Ectodermal cell (in vitro differentiated cells): Measurements from ENCODE around the gene GMCL2.

ENCODE experiments used
- H3K27ac ChIP-seq: 2 replicates; pipeline ENCODE4 v1.7.0; 2013; ENCODE audit warnings: mild to moderate bottlenecking, low read depth, low read length; ENCODE audit not compliant: insufficient read depth, poor library complexity, severe bottlenecking
- H3K27me3 ChIP-seq: 2 replicates; pipeline ENCODE4 v1.7.0; 2013; ENCODE audit warnings: mild to moderate bottlenecking, low read length; ENCODE audit not compliant: insufficient read depth, control insufficient read depth, poor library complexity, severe bottlenecking
- H3K36me3 ChIP-seq: one replicate; pipeline ENCODE4 v1.7.0; 2013; ENCODE audit warnings: low read length; ENCODE audit not compliant: control insufficient read depth, insufficient read depth
- H3K4me1 ChIP-seq: one replicate; pipeline ENCODE4 v1.7.0; 2013; ENCODE audit warnings: low read length; ENCODE audit not compliant: control insufficient read depth, insufficient read depth
- H3K4me3 ChIP-seq: 2 replicates; pipeline ENCODE4 v1.7.0; 2013; ENCODE audit warnings: low read depth, low read length, control low read depth; ENCODE audit not compliant: insufficient read depth
- H3K9me3 ChIP-seq: 2 replicates; pipeline ENCODE4 v1.7.0; 2013; ENCODE audit warnings: mild to moderate bottlenecking, low read length, moderate library complexity; ENCODE audit not compliant: control insufficient read depth
- WGBS, 2 experiments: methylation state at CpG; one replicate each; pipeline ENCODE4 v1.1.7; 2013; ENCODE audit warnings: missing lambda C conversion rate in 2 of 2; 5-methylcytosine and 5-hydroxymethylcytosine counted together

Gene GMCL2

DNA sequence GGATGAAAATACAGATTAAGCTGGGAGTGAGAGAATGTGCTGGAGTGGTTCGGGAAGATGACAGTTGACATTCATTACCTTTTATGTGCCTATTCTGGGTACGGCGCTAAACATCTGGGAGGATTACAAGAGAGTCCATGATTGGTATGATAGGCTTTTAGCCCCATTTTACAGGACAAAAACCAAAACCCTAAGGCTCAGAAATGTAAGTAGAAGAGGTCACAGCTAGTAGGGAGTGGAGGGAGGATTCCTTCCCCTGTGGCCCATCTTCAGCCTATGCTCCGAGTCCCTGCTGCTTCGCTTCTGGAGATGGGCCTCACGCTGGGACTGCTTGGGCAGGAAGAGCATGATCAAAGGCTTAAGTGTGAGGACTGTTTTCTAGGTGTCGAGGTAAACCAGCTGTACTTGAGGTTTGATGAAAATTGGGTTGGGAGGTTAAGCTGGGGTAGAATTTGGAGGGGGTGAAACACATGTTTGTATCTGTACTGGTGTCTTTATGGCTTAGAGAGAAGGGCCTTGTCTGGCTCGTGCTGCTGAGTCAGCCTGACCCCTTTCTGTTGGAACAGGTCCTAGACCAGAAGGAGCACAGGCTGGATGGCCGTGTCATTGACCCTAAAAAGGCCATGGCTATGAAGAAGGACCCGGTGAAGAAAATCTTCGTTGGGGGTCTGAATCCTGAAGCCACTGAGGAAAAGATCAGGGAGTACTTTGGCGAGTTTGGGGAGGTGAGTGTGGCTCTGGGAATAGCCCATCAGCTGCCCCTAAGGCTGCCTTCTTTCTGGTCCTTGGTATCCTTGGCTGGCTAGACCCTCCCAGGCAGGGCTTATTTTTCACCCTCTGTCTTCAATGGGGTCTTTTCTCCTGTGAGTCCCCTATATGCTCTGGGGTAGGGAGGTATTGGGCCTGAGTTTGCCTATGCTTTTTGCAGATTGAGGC lies 19.3 kb upstream of the GMCL2 start:
- peaks cover 58% of the 10 kb centered on the region for H3K36me3 ChIP-seq
- peak overlapping the region; percentile 90 for H3K4me3 ChIP-seq
- no peaks in the 10 kb centered on the region for H3K9me3 ChIP-seq
- no peak overlapping the region for H3K27ac ChIP-seq
- peaks cover 10% of the 10 kb centered on the region for H3K27me3 ChIP-seq
- H3K4me1 ChIP-seq: peaks cover 14% of the 10 kb centered on the region
- WGBS, 2 experiments: 63 to 69% methylated on average over 12 of the region's 12 CpGs

DNA sequence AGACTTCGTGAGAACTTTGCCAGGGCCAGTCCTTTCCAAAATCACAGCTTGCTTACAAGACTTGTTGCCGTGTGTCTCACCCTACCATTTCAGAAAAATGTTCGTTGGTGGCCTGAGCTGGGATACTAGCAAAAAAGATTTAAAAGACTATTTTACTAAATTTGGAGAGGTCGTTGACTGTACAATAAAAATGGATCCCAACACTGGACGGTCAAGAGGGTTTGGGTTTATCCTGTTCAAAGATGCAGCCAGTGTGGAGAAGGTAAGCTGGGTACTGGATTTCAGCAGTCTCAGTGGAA lies 18.5 kb upstream of the GMCL2 start:
- peaks cover 52% of the 10 kb centered on the region for H3K36me3 ChIP-seq

DNA sequence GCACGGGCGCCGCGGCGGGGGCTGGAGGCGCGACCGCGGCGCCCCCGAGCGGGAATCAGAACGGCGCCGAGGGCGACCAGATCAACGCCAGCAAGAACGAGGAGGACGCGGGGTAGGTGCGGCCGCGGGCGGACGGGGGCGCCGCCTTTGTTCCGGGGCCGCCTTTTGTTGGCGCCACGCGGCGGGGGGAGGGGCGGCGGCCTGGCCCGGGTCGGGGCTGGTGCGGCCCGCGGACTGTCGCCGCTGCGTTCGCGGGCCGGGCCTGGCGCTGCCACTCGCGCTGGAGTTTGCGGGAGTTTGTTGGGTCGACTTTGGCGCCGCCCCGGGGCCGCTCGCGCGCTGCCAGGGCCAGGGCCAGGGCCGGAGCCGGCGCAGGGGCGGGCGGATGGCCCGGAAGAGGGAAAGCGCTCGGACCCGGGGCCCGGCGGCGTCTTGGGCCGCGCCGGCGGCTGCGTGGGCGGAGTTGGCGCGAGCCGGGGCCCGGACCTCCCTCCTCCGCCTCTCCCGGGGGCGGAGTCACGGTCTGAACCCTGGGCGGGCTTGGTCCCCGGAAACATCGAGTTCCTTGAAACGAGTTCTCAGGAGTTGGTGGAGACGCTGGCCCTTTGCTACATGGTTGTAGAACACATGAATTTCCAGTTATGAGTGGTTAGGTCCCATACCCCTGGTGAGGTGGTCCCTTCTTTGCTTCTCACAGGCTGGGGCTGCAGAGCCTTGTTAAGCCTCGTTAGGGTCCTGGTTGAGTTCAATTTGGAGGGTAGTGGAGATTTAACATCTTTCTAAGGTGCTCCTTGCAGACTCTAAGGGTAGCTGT lies 18.0 kb upstream of the GMCL2 start:
- peak overlapping the region; percentile 90 for H3K4me3 ChIP-seq
- H3K27me3 ChIP-seq: peaks cover 13% of the 10 kb centered on the region
- 0% methylated on average over 90 of the region's 90 CpGs for WGBS, 2 experiments
- H3K4me1 ChIP-seq: peaks cover 14% of the 10 kb centered on the region
- no peaks in the 10 kb centered on the region for H3K9me3 ChIP-seq
- H3K36me3 ChIP-seq: peaks cover 47% of the 10 kb centered on the region
- H3K27ac ChIP-seq: peak overlapping the region; percentile 90

More for the DNA sequence above, 18.5 kb upstream of the GMCL2 start:
- Histone ChIP-seq H3K9me3 (no peaks in the 10 kb centered on the region), H3K4me3 (peak overlapping the region; percentile 90), H3K27ac (no peak overlapping the region), H3K27me3 (peaks cover 13% of the 10 kb centered on the region), H3K4me1 (peaks cover 14% of the 10 kb centered on the region)
- WGBS, 2 experiments: 3 to 8% methylated on average over 5 of the region's 5 CpGs

- 0% methylated on average over 96 of the region's 96 CpGs for WGBS, 2 experiments
- H3K27ac ChIP-seq: peak within 1 kb of the TSS; percentile 90
- peaks cover 39% of the 10 kb centered on the region for H3K36me3 ChIP-seq
- H3K4me3 ChIP-seq: peak within 1 kb of the TSS; percentile 90
- H3K9me3 ChIP-seq: no peaks in the 10 kb centered on the region
- H3K4me1 ChIP-seq: peaks cover 14% of the 10 kb centered on the region
- H3K27me3 ChIP-seq: peaks cover 19% of the 10 kb centered on the region
Measured at GRCh38 chr5:178204182-178204934, 17.2 kb upstream of the GMCL2 start, which contains the start of gene HNRNPAB. TSS of gene HNRNPAB (plus strand) at chr5:178204533. CDS start at chr5:178204838, 305 bp downstream.

- peaks cover 33% of the 10 kb centered on the region for H3K36me3 ChIP-seq
- peak overlapping the region; percentile 90 for H3K4me3 ChIP-seq
- no peak overlapping the region for H3K27ac ChIP-seq
- no peaks in the 10 kb centered on the region for H3K9me3 ChIP-seq
- WGBS, 2 experiments: 14 to 25% methylated on average over 21 to 26 of the region's 30 CpGs
- peaks cover 14% of the 10 kb centered on the region for H3K4me1 ChIP-seq
- peaks cover 20% of the 10 kb centered on the region for H3K27me3 ChIP-seq
Measured at GRCh38 chr5:178203670-178204181, 16.6 kb upstream of the GMCL2 start.

DNA sequence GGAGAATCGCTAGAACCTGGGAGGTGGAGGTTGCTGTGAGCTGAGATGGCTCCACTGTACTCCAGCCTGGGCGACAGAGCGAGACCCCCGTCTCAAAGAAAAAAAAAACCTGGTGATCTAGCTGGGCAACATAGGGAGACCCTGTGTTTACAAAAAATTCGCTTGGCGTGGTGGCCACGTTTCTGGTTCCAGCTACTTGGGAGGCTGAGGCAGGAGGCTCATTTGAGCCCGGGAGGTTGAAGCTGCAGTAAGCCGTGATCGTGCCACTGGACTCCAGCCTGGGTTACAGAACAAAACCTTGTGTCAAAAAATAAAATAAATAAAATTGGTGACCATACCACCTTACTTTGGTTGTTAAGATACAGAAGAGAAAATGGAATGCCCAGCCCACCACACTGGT lies 15.4 kb upstream of the GMCL2 start:
- H3K36me3 ChIP-seq: peaks cover 21% of the 10 kb centered on the region
- H3K4me3 ChIP-seq: no peak overlapping the region
- 92 to 94% methylated on average over 10 of the region's 10 CpGs for WGBS, 2 experiments

GRCh38 chr5:178201927-178202235 lies 14.7 kb upstream of the GMCL2 start:
- Histone ChIP-seq H3K4me3 (no peak overlapping the region), H3K36me3 (peaks cover 16% of the 10 kb centered on the region), H3K9me3 (no peaks in the 10 kb centered on the region), H3K27ac (no peak overlapping the region), H3K27me3 (peaks cover 20% of the 10 kb centered on the region), H3K4me1 (peaks cover 11% of the 10 kb centered on the region)
- WGBS, 2 experiments: 79 to 81% methylated on average over 2 of the region's 2 CpGs

More for the DNA sequence above, 15.4 kb upstream of the GMCL2 start:
- no peaks in the 10 kb centered on the region for H3K9me3 ChIP-seq
- peaks cover 20% of the 10 kb centered on the region for H3K27me3 ChIP-seq
- H3K4me1 ChIP-seq: peaks cover 14% of the 10 kb centered on the region
- no peak overlapping the region for H3K27ac ChIP-seq

- peaks cover 20% of the 10 kb centered on the region for H3K27me3 ChIP-seq
- WGBS, 2 experiments: 92 to 93% methylated on average over 14 of the region's 14 CpGs
- H3K27ac ChIP-seq: no peak overlapping the region
- H3K9me3 ChIP-seq: no peaks in the 10 kb centered on the region
- no peak overlapping the region for H3K4me3 ChIP-seq
- peaks cover 11% of the 10 kb centered on the region for H3K36me3 ChIP-seq
- peaks cover 10% of the 10 kb centered on the region for H3K4me1 ChIP-seq
Measured at GRCh38 chr5:178201221-178201926, 14.2 kb upstream of the GMCL2 start.

GRCh38 chr5:178199581-178200434 lies 12.6 kb upstream of the GMCL2 start:
- no peak overlapping the region for H3K4me3 ChIP-seq
- H3K36me3 ChIP-seq: no peaks in the 10 kb centered on the region
- H3K9me3 ChIP-seq: no peaks in the 10 kb centered on the region
- H3K27ac ChIP-seq: no peak overlapping the region
- 88 to 91% methylated on average over 12 of the region's 12 CpGs for WGBS, 2 experiments
- H3K4me1 ChIP-seq: peaks cover 8% of the 10 kb centered on the region
- H3K27me3 ChIP-seq: peaks cover 20% of the 10 kb centered on the region
